ENCODE measurements around the gene AGK.

GRCh38 chr7:141691961-141692360 is 140.8 kb downstream of the AGK start:
- TF ChIP-seq CTCF (IDR thresholded peaks at IDR 0.05) (no peak), POLR2A (IDR thresholded peaks at IDR 0.05) (no peak)

Data from lower leg skin (tissue), 3 donors.